Measurements from ENCODE around the gene ONECUT1.
A peak's percentile ranks its signal among the peaks of the same experiment; 100 is the strongest.

Gene ONECUT1

DNA sequence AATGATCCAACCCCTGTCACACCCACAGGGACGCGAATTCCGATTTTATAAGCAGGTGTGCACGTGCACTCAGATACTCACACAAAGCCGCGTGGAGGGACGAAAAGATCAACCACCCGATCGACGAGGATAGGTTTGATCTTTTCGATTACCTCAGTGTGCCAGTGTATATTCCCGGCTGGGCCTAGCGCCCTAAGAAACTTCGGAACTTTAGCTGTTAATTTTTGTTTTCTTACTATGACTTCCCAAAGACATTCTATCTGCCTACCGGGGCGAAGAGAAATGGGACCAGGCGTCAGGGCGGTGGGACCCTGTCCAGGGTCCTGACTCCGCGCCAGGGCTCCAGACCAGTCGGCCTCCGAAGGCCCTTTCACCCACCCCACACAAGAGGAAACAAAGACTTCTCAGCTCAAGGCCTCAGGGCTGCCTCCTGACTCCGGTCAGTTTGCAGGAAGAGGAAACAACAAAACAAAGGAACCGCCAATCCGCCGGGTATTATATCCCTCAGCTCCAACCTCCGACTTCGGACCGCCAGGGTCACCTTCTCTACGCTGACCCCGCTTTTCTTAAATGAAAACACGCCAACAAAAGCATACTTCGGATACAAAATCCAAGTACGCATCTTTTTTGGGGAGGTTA, 6.8 kb downstream of the ONECUT1 start:
- no peak for DNase-seq (ENCODE audit: extremely low spot score)
- POLR2A ChIA-PET, result no interaction called here
- CTCF ChIA-PET, result interaction anchor here (0.9 to 1.6 kb wide), 4 partner anchors 9 to 414 kb away, joined by 3 to 4 read pairs (median 3); no protein-coding TSS in a partner anchor
- TF ChIP-seq, protein P1, sequence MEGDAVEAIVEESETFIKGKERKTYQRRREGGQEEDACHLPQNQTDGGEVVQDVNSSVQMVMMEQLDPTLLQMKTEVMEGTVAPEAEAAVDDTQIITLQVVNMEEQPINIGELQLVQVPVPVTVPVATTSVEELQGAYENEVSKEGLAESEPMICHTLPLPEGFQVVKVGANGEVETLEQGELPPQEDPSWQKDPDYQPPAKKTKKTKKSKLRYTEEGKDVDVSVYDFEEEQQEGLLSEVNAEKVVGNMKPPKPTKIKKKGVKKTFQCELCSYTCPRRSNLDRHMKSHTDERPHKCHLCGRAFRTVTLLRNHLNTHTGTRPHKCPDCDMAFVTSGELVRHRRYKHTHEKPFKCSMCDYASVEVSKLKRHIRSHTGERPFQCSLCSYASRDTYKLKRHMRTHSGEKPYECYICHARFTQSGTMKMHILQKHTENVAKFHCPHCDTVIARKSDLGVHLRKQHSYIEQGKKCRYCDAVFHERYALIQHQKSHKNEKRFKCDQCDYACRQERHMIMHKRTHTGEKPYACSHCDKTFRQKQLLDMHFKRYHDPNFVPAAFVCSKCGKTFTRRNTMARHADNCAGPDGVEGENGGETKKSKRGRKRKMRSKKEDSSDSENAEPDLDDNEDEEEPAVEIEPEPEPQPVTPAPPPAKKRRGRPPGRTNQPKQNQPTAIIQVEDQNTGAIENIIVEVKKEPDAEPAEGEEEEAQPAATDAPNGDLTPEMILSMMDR (IDR thresholded peaks at IDR 0.05; ENCODE audit: control extremely low read depth, extremely low read depth, low read depth, missing control alignments), result no peak

DNA sequence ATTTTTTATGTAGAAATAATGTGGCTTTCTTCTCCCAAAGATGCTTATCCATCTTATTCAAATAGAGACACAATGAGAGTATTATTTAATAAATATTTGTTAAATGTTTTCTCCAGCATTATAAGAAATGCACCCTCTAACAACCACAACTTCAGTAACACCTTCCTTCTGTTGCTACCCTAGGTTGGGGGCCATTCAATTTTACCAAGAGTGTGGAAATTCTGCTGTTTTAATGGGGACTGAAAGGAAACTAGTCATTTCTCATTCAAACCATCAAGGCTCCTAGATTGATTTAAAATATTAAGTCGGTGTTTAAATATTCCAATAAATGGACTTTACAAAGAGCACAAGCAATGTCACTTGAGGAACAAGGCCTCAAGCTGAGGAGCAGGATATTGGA, 7.6 kb downstream of the ONECUT1 start:
- TF ChIP-seq, protein P1 (IDR thresholded peaks at IDR 0.05; ENCODE audit: control extremely low read depth, extremely low read depth, low read depth, missing control alignments), result no peak
- POLR2A ChIA-PET, result no interaction called here
- DNase-seq (ENCODE audit: extremely low spot score), result no peak
- CTCF ChIA-PET, result interaction anchor here (1.1 to 1.6 kb wide), 3 partner anchors 10 to 415 kb away, joined by 3 to 4 read pairs (median 3); no protein-coding TSS in a partner anchor

DNA sequence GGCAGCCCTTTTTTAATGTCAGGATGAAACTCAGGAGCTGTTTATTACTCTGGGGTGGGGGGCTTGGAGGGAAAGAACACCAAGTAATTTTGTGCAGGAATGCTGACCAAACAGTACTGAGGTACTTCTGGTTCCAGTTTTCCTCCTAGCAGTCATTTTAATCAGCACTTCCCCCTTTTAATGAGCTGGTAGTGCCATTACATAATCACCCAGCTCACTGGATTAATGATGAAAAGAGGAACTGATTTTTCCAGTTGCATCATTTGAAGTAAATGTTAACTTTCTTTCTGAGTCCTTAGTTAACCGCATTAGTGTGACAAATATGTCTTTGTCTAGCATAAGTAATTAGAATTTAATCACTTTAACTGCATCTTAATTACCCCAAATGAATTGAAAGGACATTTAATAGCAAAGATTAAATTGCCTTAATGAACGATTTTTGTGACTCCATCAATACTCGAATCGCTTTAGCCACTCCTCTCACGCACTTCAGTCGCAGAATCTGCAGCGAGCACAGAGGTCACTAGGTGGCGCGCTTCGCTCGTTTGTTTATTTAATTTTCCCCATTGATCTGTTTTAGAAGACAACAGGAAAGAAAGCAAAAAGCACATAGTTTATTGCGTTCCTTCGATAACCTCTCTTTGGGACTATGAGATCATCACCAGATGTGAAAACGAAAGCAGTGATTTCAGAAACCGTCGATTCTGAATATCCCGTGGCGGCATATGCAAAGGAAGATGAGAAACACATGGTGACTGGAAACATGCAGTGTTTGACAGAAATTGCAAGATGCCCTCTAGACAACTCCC, 9.8 kb downstream of the ONECUT1 start:
- CTCF ChIA-PET, result interaction anchor here (0.8 to 1.4 kb wide), 12 partner anchors 9 to 314 kb away, joined by 3 to 6 read pairs (median 3); no protein-coding TSS in a partner anchor
- no peak for DNase-seq (ENCODE audit: extremely low spot score)
- POLR2A ChIA-PET, result no interaction called here
- TF ChIP-seq, protein P1 (IDR thresholded peaks at IDR 0.05; ENCODE audit: control extremely low read depth, extremely low read depth, low read depth, missing control alignments), result peak; percentile 89

DNA sequence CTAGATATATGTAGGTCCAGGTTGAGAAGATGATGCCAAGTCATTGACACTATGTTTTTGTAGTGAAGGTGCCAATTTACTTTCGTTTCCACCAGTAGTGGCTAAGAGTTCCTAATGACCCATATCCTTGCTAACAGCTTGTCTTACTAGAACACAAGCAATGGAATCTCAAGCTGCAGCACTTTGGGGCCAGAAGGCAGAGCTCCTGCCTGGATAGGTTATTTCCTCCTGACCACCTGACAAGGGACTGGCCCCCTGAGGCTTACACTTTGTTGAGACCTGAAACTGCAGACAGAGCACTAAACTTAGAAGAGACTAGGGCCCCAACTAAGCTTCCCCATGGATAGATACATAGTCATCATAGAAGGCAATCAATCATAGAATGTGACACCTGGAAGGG, 11.7 kb downstream of the ONECUT1 start:
- POLR2A ChIA-PET, result no interaction called here
- no peak for DNase-seq (ENCODE audit: extremely low spot score)
- CTCF ChIA-PET, result no interaction called here
- TF ChIP-seq, protein P1 (IDR thresholded peaks at IDR 0.05; ENCODE audit: control extremely low read depth, extremely low read depth, low read depth, missing control alignments), result no peak

DNA sequence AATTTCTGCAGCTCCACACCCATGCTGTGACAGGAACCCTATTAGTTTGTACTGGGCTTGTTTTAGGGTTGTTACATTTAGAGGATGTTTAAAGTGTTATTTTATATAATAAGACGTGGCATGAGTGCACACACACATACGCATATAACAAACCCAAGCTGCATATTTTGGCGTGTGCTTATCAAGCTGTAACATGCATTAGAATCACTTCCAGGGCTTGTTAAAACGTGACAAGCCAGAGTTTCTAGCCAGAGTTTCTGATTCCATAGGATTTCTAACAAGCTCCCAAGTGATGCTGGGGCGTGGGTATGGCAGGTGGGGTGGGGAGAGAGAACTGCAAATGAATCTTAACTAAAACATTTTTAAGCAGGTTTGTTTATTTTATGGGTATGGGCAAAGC, 17.4 kb downstream of the ONECUT1 start:
- TF ChIP-seq, protein P1 (IDR thresholded peaks at IDR 0.05; ENCODE audit: control extremely low read depth, extremely low read depth, low read depth, missing control alignments), result no peak
- DNase-seq (ENCODE audit: extremely low spot score), result no peak
- CTCF ChIA-PET, result interaction anchor here (1.8 kb wide), 1 partner anchor 10 kb away, joined by 6 read pairs; no protein-coding TSS in a partner anchor
- POLR2A ChIA-PET, result no interaction called here

DNA sequence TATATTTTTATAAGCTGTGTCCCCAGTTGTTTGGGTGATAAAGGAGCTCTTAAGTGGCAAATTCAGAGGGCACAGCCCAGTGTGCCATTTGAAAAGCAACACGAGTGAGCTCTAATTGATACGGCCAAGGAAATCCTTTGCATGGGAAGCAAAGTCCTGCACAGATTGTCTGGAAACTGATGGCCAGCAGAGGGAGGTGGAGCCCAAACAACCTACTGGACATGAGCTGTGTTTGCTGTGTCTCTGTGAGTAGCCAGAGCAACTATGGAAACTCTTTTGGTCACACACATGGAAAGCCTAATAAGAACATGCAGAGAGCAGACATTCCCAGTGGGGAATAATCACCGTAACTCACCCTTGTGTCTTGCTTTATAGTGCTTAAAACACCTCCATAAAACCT, 24.4 kb downstream of the ONECUT1 start:
- no peak for DNase-seq (ENCODE audit: extremely low spot score)
- ChIA-PET POLR2A (no interaction called here), CTCF (interaction anchor here (0.7 to 1.5 kb wide), 4 partner anchors 8 to 39 kb away, joined by 3 read pairs; no protein-coding TSS in a partner anchor)
- TF ChIP-seq, protein P1 (IDR thresholded peaks at IDR 0.05; ENCODE audit: control extremely low read depth, extremely low read depth, low read depth, missing control alignments), result no peak

Data from GM10248 (cell line).